Cardiac muscle cell (in vitro differentiated cells and primary cell): ENCODE results near the gene CA5A. TPM values are rescaled to one million over a fixed set of nuclear protein-coding genes. Genes with fewer than 3 reads are reported as not detected.
A peak's percentile ranks its signal among the peaks of the same experiment; 100 is the strongest.

Source experiments
- DNase-seq, 2 donors: peaks; one replicate each; pipeline versions ENCODE4 v3.0.0 to v3.0.0-alpha.2; 2010 to 2017; ENCODE audit warnings: low read depth in 1 of 2, low spot score in 1 of 2
- H3K27ac ChIP-seq: fragments of 200-600 bp; sonication (generic); 2 replicates; pipeline ENCODE4 v1.5.1; 2016
- H3K27me3 ChIP-seq: fragments of 200-600 bp; sonication (generic); 2 replicates; pipeline ENCODE4 v1.6.0; 2016; ENCODE audit warnings: control low read depth
- H3K36me3 ChIP-seq: fragments of 200-600 bp; sonication (generic); 2 replicates; pipeline ENCODE4 v1.5.1; 2016; ENCODE audit warnings: control low read depth
- H3K4me1 ChIP-seq: fragments of 200-600 bp; sonication (generic); 2 replicates; pipeline ENCODE4 v1.8.1; 2017; ENCODE audit warnings: low read depth, mild to moderate bottlenecking, mixed run types
- H3K4me3 ChIP-seq: fragments of 200-600 bp; sonication (generic); 2 replicates; pipeline ENCODE4 v1.5.1; 2016; ENCODE audit warnings: mild to moderate bottlenecking
- H3K9me3 ChIP-seq: fragments of 200-600 bp; sonication (generic); 2 replicates; pipeline ENCODE4 v1.5.1; 2017; ENCODE audit warnings: low read depth, mild to moderate bottlenecking, control low read depth
- polyA plus RNA-seq: library from polyadenylated mRNA; unstranded; fragments of >200 nt; fragmentation: Nextera tagmentation; extraction: Ambion mirVana; gene quantifications from 2 replicates; pipeline ENCODE4 v1.2.1, GENCODE V29; 2016
- total RNA-seq: library from RNA; depleted of rRNA; stranded (reverse); fragments of >200 nt; gene quantifications from 2 replicates; pipeline ENCODE4 v1.2.3, GENCODE V29; 2016
- TF ChIP-seq, protein P1 (sequence below): IDR thresholded peaks from 2 replicates; pipeline ENCODE4 v1.5.1; 2012; ENCODE audit warnings: low read depth, mild to moderate bottlenecking, low read length

CA5A gene
- total and polyA plus RNA-seq, 2 experiments from 2014 or later = not detected

DNA sequence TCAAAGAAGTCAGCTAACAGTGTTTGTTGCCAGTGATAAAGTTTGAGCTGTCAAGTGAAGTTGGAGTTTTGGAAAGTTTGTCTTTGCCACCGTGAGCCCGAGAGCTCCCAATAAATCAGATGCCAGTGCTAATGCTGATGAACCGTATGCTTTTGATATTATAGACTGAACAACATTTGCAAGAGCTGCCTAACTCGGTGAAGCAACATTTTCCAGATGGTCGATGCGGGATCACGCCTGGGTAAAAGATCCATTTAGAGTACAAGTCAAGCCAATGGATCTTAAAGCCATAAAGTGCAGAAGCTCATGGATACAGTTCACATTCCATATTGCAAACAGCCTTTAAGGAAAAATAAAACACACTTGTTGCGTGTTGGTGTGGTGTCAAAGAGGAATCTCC lies 24.5 kb upstream of the CA5A start:
- Histone ChIP-seq H3K27me3 (no peaks in the 10 kb centered on the region), H3K4me1 (peaks cover 12% of the 10 kb centered on the region), H3K36me3 (no peaks in the 10 kb centered on the region), H3K27ac (no peak overlapping the region), H3K9me3 (no peaks in the 10 kb centered on the region), H3K4me3 (no peak overlapping the region)
- TF ChIP-seq, protein P1, sequence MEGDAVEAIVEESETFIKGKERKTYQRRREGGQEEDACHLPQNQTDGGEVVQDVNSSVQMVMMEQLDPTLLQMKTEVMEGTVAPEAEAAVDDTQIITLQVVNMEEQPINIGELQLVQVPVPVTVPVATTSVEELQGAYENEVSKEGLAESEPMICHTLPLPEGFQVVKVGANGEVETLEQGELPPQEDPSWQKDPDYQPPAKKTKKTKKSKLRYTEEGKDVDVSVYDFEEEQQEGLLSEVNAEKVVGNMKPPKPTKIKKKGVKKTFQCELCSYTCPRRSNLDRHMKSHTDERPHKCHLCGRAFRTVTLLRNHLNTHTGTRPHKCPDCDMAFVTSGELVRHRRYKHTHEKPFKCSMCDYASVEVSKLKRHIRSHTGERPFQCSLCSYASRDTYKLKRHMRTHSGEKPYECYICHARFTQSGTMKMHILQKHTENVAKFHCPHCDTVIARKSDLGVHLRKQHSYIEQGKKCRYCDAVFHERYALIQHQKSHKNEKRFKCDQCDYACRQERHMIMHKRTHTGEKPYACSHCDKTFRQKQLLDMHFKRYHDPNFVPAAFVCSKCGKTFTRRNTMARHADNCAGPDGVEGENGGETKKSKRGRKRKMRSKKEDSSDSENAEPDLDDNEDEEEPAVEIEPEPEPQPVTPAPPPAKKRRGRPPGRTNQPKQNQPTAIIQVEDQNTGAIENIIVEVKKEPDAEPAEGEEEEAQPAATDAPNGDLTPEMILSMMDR = no peak
- DNase-seq = no peak

DNA sequence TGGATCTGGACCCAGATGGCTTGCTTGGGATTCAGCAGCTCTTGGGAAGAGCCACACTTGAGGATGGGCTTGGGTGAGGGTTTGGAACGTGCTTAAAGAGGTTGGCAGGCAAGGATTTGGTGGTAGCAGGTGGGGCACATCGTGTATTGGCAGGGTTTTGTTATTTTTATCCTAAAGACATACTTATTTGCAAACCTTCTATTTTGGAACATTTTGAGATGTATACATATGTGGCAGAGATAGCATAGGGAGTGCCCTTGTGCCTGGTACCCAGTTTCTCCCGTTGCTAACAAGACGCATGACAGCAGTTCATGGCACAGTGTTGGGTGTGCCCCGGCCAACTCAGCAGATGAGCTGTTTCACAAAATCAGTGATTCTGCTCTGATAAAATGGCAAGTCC lies 24.0 kb upstream of the CA5A start:
- no peak for DNase-seq
- Histone ChIP-seq H3K27ac (no peak overlapping the region), H3K4me3 (no peak overlapping the region), H3K36me3 (no peaks in the 10 kb centered on the region), H3K4me1 (peaks cover 13% of the 10 kb centered on the region), H3K9me3 (no peaks in the 10 kb centered on the region), H3K27me3 (no peaks in the 10 kb centered on the region)
- TF ChIP-seq, protein P1 = no peak

DNA sequence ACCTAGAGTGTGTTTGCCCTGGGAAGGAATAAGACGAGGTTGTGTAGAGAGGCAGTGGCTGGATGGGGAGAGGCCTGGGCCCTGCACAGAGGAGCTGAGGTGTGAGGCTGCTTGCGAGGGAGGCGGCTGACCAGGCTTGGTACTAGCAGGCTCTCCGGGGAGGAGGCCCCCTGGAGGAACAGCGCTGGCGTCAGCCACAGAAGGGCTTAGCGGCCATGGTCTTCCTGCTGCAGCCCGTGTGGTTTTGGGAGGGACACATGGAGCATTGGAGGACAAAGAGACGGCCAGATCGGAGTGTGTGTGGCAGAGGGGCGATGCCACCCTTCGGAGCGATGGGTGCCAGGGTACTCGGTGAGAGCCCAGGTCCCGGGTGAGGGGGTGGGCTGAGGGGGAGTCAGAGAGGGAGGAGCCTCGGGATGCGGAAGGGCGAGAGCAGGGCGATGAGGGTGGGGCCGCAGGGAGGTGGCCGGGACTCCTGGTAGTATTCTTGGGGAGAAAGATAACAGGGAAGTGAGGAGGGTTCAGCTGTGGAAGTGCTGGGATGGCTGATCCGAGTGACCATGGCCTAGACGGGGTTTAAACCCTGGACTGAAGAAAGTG lies 23.2 kb upstream of the CA5A start:
- Histone ChIP-seq H3K4me3 (no peak overlapping the region), H3K4me1 (peaks cover 13% of the 10 kb centered on the region), H3K27me3 (no peaks in the 10 kb centered on the region), H3K36me3 (no peaks in the 10 kb centered on the region), H3K9me3 (no peaks in the 10 kb centered on the region), H3K27ac (no peak overlapping the region)
- DNase-seq = no peak
- TF ChIP-seq, protein P1 = no peak

DNA sequence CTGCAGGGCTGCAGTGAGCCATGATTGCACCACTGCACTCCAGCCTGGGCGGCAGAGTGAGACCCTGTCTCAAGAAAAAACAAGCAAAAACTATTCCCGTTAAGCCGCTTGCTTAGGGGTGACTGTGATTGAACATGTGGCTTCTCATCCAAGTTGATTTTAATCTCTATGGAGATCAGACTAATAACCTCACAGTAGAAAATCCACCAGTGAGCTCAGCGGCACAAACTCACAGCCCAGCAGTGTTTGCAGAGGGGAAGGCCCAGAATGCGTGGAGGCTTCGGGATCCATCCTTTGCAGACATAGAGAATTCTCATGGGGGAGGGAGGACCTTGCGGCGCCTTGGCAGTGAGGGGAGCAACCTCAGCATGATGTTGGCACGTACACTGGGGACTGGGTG lies 22.3 kb upstream of the CA5A start:
- Histone ChIP-seq H3K27ac (no peak overlapping the region), H3K36me3 (no peaks in the 10 kb centered on the region), H3K27me3 (no peaks in the 10 kb centered on the region), H3K4me1 (peaks cover 13% of the 10 kb centered on the region), H3K4me3 (no peak overlapping the region), H3K9me3 (no peaks in the 10 kb centered on the region)
- TF ChIP-seq, protein P1 = no peak
- no peak for DNase-seq

DNA sequence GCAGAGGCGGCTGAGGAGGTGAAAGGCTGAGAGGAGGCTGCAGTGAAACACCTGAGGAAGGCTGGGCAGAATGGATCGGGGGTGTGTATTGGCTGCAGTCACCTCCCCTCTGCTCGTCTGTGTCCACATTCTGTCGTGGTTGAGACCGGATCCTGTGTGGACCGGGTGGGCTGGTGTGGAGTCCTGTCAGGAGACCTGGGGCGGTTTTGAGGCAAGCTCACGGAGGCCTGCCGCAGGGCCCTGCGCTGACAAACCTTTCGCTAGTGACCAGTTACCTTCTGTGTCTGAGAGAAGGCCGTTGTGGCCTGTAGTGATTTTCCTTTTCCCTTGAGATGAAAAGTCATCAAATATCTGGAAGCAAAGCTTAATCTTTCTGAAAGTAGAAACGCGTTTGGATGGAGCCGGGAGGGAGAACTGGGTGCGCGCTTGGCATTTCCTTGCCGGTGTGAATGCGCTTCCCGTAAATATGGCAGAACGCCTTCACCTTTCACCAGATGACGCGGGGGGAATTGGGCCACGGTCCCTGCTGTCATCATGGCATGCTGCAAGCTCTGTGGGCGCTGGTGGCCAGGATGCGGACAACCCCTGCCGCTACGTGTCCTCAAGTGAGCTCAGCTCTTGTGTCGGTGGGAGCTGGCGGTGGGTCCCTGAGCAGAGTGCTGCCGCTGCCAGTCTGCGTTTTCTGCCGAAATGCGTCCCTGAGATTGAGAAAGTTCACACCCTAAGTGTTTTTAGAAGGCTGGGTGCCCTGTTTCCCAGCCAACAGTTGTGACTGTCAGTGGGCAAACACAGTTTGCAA lies 21.2 kb upstream of the CA5A start:
- TF ChIP-seq, protein P1 = no peak
- Histone ChIP-seq H3K4me3 (no peak overlapping the region), H3K36me3 (no peaks in the 10 kb centered on the region), H3K27me3 (no peaks in the 10 kb centered on the region), H3K9me3 (no peaks in the 10 kb centered on the region), H3K4me1 (peaks cover 15% of the 10 kb centered on the region), H3K27ac (peak overlapping the region; percentile 41)
- no peak for DNase-seq
